CD4-positive, CD25-positive, alpha-beta regulatory T cell (primary cell): Measurements from ENCODE around the gene CACNA1B. TPM values are rescaled to one million over a fixed set of nuclear protein-coding genes. Genes with fewer than 3 reads are reported as not detected.

ENCODE experiments used
- ATAC-seq, 2 donors: fragments of 150-1000 bp; cut with Tn5 transposase; one replicate each; pipeline ENCODE4 v1.10.0; 2021; ENCODE audit warnings: low read depth in 2 of 2, moderate number of reproducible peaks in 2 of 2, moderate library complexity in 1 of 2
- DNase-seq, 3 donors: peaks; one replicate each; pipeline versions ENCODE4 v3.0.0 to v3.0.0-alpha.2; 2012 to 2022; ENCODE audit warnings: mixed read lengths in 1 of 3
- H3K27ac ChIP-seq: one replicate; pipeline ENCODE4 v1.7.0; 2013; ENCODE audit warnings: mild to moderate bottlenecking, low read length; ENCODE audit not compliant: insufficient read depth, poor library complexity, severe bottlenecking
- H3K27me3 ChIP-seq: one replicate; pipeline ENCODE4 v1.7.0; 2013; ENCODE audit warnings: low read length; ENCODE audit not compliant: control insufficient read depth, insufficient read depth
- H3K36me3 ChIP-seq: one replicate; pipeline ENCODE4 v1.7.0; 2013; ENCODE audit warnings: mild to moderate bottlenecking, low read length, moderate library complexity; ENCODE audit not compliant: control insufficient read depth, insufficient read depth
- H3K4me1 ChIP-seq: 2 replicates; pipeline ENCODE4 v1.7.0; 2013; ENCODE audit warnings: mild to moderate bottlenecking, low read length; ENCODE audit not compliant: insufficient read depth, control insufficient read depth, poor library complexity, severe bottlenecking
- H3K4me3 ChIP-seq: one replicate; pipeline ENCODE4 v1.7.0; 2013; ENCODE audit warnings: low read depth, mild to moderate bottlenecking, low read length, moderate library complexity
- H3K9me3 ChIP-seq, 2 experiments: 1 replicate in 1 of 2; 2 replicates in 1 of 2; pipeline ENCODE4 v1.7.0; 2013; ENCODE audit warnings: low read length in 2 of 2, mild to moderate bottlenecking in 1 of 2, moderate library complexity in 1 of 2; ENCODE audit not compliant: control insufficient read depth in 2 of 2
- H3K27ac Mint-ChIP-seq, 3 donors: one replicate each; pipeline ENCODE4 v1.8.0; 2020 to 2022; ENCODE audit warnings: mild to moderate bottlenecking in 3 of 3, mixed read lengths in 3 of 3, moderate library complexity in 2 of 3
- H3K27me3 Mint-ChIP-seq: one replicate; pipeline ENCODE4 v1.8.0; 2022; ENCODE audit warnings: mild to moderate bottlenecking, mixed read lengths
- H3K36me3 Mint-ChIP-seq: one replicate; pipeline ENCODE4 v1.8.0; 2020; ENCODE audit warnings: mixed read lengths
- H3K4me1 Mint-ChIP-seq, 4 donors: one replicate each; pipeline ENCODE4 v1.8.0; 2020 to 2022; ENCODE audit warnings: mixed read lengths in 4 of 4, mild to moderate bottlenecking in 1 of 4
- H3K4me3 Mint-ChIP-seq, 4 donors: one replicate each; pipeline ENCODE4 v1.8.0; 2020 to 2022; ENCODE audit warnings: mild to moderate bottlenecking in 4 of 4, mixed read lengths in 4 of 4, moderate library complexity in 3 of 4
- H3K9me3 Mint-ChIP-seq, 7 donors: one replicate each; pipeline ENCODE4 v1.8.0; 2020 to 2022; ENCODE audit warnings: mixed read lengths in 7 of 7, mild to moderate bottlenecking in 3 of 7, moderate library complexity in 2 of 7
- polyA plus RNA-seq, 4 donors: library from polyadenylated mRNA; unstranded; fragments of 300-500 nt; fragmentation: Illumina TruSeq; gene quantifications; one replicate each; pipeline ENCODE4 v1.2.3, GENCODE V29; 2021
- total RNA-seq: library from RNA; stranded (reverse); gene quantifications from one replicate; pipeline ENCODE4 v1.2.3, GENCODE V29; 2022

CACNA1B gene
- total and polyA plus RNA-seq, 5 donors from 2014 or later, result not detected

DNA sequence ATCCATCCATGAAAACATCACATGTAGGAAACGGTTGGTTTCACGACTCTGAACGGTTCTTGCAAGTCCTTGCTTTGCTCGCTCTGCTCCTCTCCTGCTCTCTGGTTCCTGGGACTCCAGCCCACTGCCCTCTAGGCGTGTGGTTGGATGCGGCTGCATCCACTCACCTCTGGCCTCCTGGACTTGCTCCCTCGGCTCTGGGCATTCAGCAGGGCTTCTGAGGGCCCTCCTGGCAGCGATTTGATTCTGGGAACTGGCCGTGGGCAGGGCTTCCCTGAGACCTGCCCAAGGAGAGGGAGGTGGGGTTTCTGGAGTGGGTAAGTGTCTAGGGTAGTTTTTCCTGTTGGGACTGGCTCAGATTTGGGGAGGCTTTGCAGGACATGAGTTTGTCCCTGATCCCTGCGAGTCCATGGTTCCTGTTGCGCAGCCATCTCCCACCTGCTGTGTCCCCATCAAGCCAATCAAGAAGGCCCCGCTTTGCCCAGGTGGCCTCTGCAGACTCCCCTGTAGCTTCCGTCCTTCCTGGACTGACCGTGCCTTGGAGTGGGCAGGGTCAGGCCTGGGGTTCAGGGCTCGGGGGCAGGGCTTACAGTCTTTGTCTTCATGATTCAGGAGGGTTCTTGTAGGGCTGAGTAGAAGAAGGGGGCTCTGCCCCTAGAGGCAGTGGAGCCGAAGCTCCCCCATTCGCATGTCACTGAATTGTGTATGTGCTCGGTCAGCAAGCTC, 192.3 kb downstream of the CACNA1B start:
- DNase-seq, result no peak
- Mint-ChIP-seq H3K36me3 (no peaks in the 10 kb centered on the region), H3K9me3 (no peaks in the 10 kb centered on the region), H3K4me3 (no peak overlapping the region), H3K27ac (no peak overlapping the region), H3K27me3 (peaks cover 13% of the 10 kb centered on the region), H3K4me1 (no peaks in the 10 kb centered on the region)
- Histone ChIP-seq H3K36me3 (no peaks in the 10 kb centered on the region), H3K27ac (no peak overlapping the region), H3K4me3 (no peak overlapping the region), H3K27me3 (no peaks in the 10 kb centered on the region), H3K9me3 (no peaks in the 10 kb centered on the region), H3K4me1 (no peaks in the 10 kb centered on the region)
- ATAC-seq, result no peak

GRCh38 chr9:138070815-138071214, 193.2 kb downstream of the CACNA1B start:
- Histone ChIP-seq H3K4me3 (no peak overlapping the region), H3K27me3 (no peaks in the 10 kb centered on the region), H3K9me3 (no peaks in the 10 kb centered on the region), H3K36me3 (no peaks in the 10 kb centered on the region), H3K4me1 (no peaks in the 10 kb centered on the region), H3K27ac (no peak overlapping the region)
- no peaks in the 10 kb centered on the region for H3K36me3 Mint-ChIP-seq
- H3K4me1 Mint-ChIP-seq, result no peaks in the 10 kb centered on the region
- no peaks in the 10 kb centered on the region for H3K9me3 Mint-ChIP-seq
- H3K27ac Mint-ChIP-seq, result no peak overlapping the region
- DNase-seq (no peak), ATAC-seq (no peak)
- H3K27me3 Mint-ChIP-seq, result peaks cover 7% of the 10 kb centered on the region
- H3K4me3 Mint-ChIP-seq, result no peak overlapping the region

- Mint-ChIP-seq H3K9me3 (no peaks in the 10 kb centered on the region), H3K27me3 (peaks cover 7% of the 10 kb centered on the region), H3K4me3 (no peak overlapping the region), H3K36me3 (no peaks in the 10 kb centered on the region), H3K27ac (no peak overlapping the region), H3K4me1 (no peaks in the 10 kb centered on the region)
- no peaks in the 10 kb centered on the region for H3K4me1 ChIP-seq
- no peaks in the 10 kb centered on the region for H3K9me3 ChIP-seq
- H3K4me3 ChIP-seq, result no peak overlapping the region
- no peak for ATAC-seq
- H3K27me3 ChIP-seq, result no peaks in the 10 kb centered on the region
- no peaks in the 10 kb centered on the region for H3K36me3 ChIP-seq
- H3K27ac ChIP-seq, result no peak overlapping the region
- no peak for DNase-seq
These were observed 193.7 kb downstream of the CACNA1B start for GRCh38 chr9:138071292-138071691.

GRCh38 chr9:138071731-138072130, 194.1 kb downstream of the CACNA1B start:
- no peaks in the 10 kb centered on the region for H3K27me3 ChIP-seq
- no peaks in the 10 kb centered on the region for H3K36me3 ChIP-seq
- Mint-ChIP-seq H3K9me3 (no peaks in the 10 kb centered on the region), H3K27ac (no peak overlapping the region), H3K4me1 (no peaks in the 10 kb centered on the region), H3K27me3 (peaks cover 7% of the 10 kb centered on the region), H3K36me3 (no peaks in the 10 kb centered on the region), H3K4me3 (no peak overlapping the region)
- no peaks in the 10 kb centered on the region for H3K4me1 ChIP-seq
- ATAC-seq (no peak), DNase-seq (no peak)
- H3K9me3 ChIP-seq, result no peaks in the 10 kb centered on the region
- H3K27ac ChIP-seq, result no peak overlapping the region
- H3K4me3 ChIP-seq, result no peak overlapping the region

- no peaks in the 10 kb centered on the region for H3K9me3 ChIP-seq
- ATAC-seq, result no peak
- H3K27me3 ChIP-seq, result no peaks in the 10 kb centered on the region
- Mint-ChIP-seq H3K4me3 (no peak overlapping the region), H3K9me3 (no peaks in the 10 kb centered on the region), H3K27ac (no peak overlapping the region), H3K36me3 (no peaks in the 10 kb centered on the region), H3K27me3 (peaks cover 7% of the 10 kb centered on the region), H3K4me1 (no peaks in the 10 kb centered on the region)
- no peak for DNase-seq
- no peak overlapping the region for H3K4me3 ChIP-seq
- H3K27ac ChIP-seq, result no peak overlapping the region
- no peaks in the 10 kb centered on the region for H3K4me1 ChIP-seq
- H3K36me3 ChIP-seq, result no peaks in the 10 kb centered on the region
These were observed 194.7 kb downstream of the CACNA1B start for GRCh38 chr9:138072161-138072842.

DNA sequence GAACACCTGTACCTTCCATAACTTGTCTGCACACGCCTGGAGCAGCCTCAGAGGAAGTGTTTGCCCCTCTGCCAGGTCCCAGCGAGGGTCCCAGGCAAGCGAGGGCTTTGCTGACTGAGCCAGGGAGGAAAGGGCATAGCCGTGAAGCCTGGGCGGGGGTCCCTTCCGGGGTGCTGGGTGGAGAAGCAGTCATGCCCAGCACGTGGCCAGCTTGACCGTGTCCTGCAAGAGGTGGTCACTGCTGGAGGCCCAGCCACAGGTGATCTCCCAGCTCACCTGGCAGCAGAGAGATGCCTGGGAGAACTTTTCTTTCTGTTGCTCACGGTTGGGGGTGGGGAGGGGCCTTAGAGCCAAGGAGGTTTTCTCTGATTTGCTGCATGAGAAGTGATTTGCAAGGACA, 195.3 kb downstream of the CACNA1B start:
- Mint-ChIP-seq H3K4me3 (no peak overlapping the region), H3K36me3 (no peaks in the 10 kb centered on the region), H3K4me1 (no peaks in the 10 kb centered on the region), H3K27ac (no peak overlapping the region), H3K27me3 (peaks cover 7% of the 10 kb centered on the region), H3K9me3 (peaks cover 0 to 2% (median 0%) of the 10 kb centered on the region in 7 donors)
- Histone ChIP-seq H3K27me3 (no peaks in the 10 kb centered on the region), H3K4me3 (no peak overlapping the region), H3K9me3 (no peaks in the 10 kb centered on the region), H3K27ac (no peak overlapping the region), H3K36me3 (no peaks in the 10 kb centered on the region), H3K4me1 (no peaks in the 10 kb centered on the region)
- ATAC-seq, result no peak
- DNase-seq, result no peak

GRCh38 chr9:138073408-138073807, 195.8 kb downstream of the CACNA1B start:
- H3K27me3 ChIP-seq, result no peaks in the 10 kb centered on the region
- H3K4me3 ChIP-seq, result no peak overlapping the region
- no peaks in the 10 kb centered on the region for H3K4me1 Mint-ChIP-seq
- H3K9me3 Mint-ChIP-seq, result peaks cover 0 to 2% (median 0%) of the 10 kb centered on the region in 7 donors
- H3K36me3 Mint-ChIP-seq, result no peaks in the 10 kb centered on the region
- DNase-seq (no peak), ATAC-seq (no peak)
- no peak overlapping the region for H3K27ac Mint-ChIP-seq
- H3K4me3 Mint-ChIP-seq, result no peak overlapping the region
- H3K36me3 ChIP-seq, result no peaks in the 10 kb centered on the region
- H3K4me1 ChIP-seq, result no peaks in the 10 kb centered on the region
- no peak overlapping the region for H3K27ac ChIP-seq
- H3K9me3 ChIP-seq, result no peaks in the 10 kb centered on the region
- H3K27me3 Mint-ChIP-seq, result peaks cover 7% of the 10 kb centered on the region

DNA sequence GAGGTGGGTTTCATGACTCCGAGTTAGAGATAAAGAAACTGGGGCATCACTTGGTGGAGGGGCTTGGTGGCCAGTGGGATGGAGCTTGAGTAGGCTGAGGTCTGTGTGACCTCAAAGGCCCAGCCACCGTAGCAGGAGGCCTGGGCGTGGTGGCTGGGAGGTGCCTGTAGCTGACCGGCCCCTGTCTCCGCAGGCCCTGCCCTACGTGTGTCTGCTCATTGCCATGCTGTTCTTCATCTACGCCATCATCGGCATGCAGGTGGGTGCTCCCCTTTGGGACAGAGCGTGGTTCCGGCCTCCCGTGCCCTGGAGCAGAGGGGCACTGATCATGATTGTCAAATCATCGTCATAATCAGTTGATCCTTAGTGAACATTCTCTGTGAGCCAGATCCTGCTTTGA, 196.2 kb downstream of the CACNA1B start:
- Histone ChIP-seq H3K36me3 (no peaks in the 10 kb centered on the region), H3K4me3 (no peak overlapping the region), H3K9me3 (no peaks in the 10 kb centered on the region), H3K4me1 (no peaks in the 10 kb centered on the region), H3K27me3 (no peaks in the 10 kb centered on the region), H3K27ac (no peak overlapping the region)
- H3K4me3 Mint-ChIP-seq, result no peak overlapping the region
- H3K27ac Mint-ChIP-seq, result no peak overlapping the region
- no peaks in the 10 kb centered on the region for H3K4me1 Mint-ChIP-seq
- no peaks in the 10 kb centered on the region for H3K36me3 Mint-ChIP-seq
- ATAC-seq (no peak), DNase-seq (no peak)
- H3K9me3 Mint-ChIP-seq, result peaks cover 0 to 2% (median 0%) of the 10 kb centered on the region in 7 donors
- peaks cover 7% of the 10 kb centered on the region for H3K27me3 Mint-ChIP-seq
